T-helper 2 cell treated with Interferon-gamma antibody and Interleukin-4, amounts not matched to agents 100 ng/mL and 5 ng/mL, for 36 hours (primary cell): ENCODE results near the gene ENTPD6. TPM values are rescaled to one million over a fixed set of nuclear protein-coding genes. Genes with fewer than 3 reads are reported as not detected.

Experiments used
- intact Hi-C: fragments of 100-400 bp; cut with micrococcal nuclease; formaldehyde crosslinking; loops from one replicate; pipeline ENCODE4 v1.15.1; 2023
- total RNA-seq: library from RNA; stranded (reverse); gene quantifications from 2 replicates; pipeline ENCODE4 v1.2.3, GENCODE V29; 2022

ENTPD6 gene
- total RNA-seq, 1 donor from 2014 or later = 39.0 TPM

DNA sequence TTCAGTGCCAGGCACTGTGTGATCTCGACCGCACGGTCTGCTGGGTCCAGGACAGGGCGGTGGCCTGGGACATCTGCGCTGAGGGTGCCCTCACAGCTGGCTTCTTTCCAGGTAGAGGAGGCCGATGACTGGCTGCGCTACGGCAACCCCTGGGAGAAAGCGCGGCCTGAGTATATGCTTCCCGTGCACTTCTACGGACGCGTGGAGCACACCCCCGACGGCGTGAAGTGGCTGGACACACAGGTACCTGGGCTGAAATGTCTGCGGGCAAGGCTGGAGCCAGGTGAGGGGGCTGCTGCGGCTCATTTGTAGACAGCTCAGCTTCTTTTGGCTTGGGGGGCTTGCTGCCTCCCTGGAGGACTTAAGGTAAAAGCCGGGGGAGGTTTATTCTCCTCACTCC lies 79.0 kb downstream of the ENTPD6 start:
- intact Hi-C loops = no loop called here

- intact Hi-C loops = no loop called here
Measured at GRCh38 chr20:25274891-25275812, 79.6 kb downstream of the ENTPD6 start.

- intact Hi-C loops = no loop called here
Measured at GRCh38 chr20:25275813-25276532, 80.5 kb downstream of the ENTPD6 start.

Other genes with a start within 250 kb of the ENTPD6 start
- 78.4 and 80.0 TPM in 2 replicates for gene CST7, start 246.4 kb upstream of the ENTPD6 start, total RNA-seq
- gene APMAP, start 203.0 kb upstream of the ENTPD6 start, total RNA-seq = 40.7 and 42.3 TPM in 2 replicates
- gene ACSS1, start 137.6 kb upstream of the ENTPD6 start, total RNA-seq = 32.0 and 34.5 TPM in 2 replicates
- gene VSX1, start 113.6 kb upstream of the ENTPD6 start, total RNA-seq = not detected in 2 replicates
- gene PYGB, start 52.4 kb downstream of the ENTPD6 start, total RNA-seq = 32.2 and 32.3 TPM in 2 replicates
- 28.4 and 30.5 TPM in 2 replicates for gene ABHD12, start 195.1 kb downstream of the ENTPD6 start, total RNA-seq
- 31.3 and 33.8 TPM in 2 replicates for gene GINS1, start 212.0 kb downstream of the ENTPD6 start, total RNA-seq